SH-SY5Y (cell line): ENCODE results near the gene CTCF.

Experiments used
- GATA2 ChIP-seq: IDR thresholded peaks from 2 replicates; pipeline ENCODE4 v1.6.1; 2011; ENCODE audit warnings: mild to moderate bottlenecking, low read depth, low read length
- GATA3 ChIP-seq: IDR thresholded peaks from 2 replicates; pipeline ENCODE4 v1.6.1; 2011; ENCODE audit warnings: low read depth, mild to moderate bottlenecking, low read length, moderate library complexity

- TF ChIP-seq GATA2: no peak
- no peak for TF ChIP-seq GATA3
Measured at GRCh38 chr16:67649494-67649931, 87.2 kb downstream of the CTCF start.
